ENCODE results near the gene MLLT6.

GRCh38 chr17:38740806-38741205 is 35.7 kb downstream of the MLLT6 start:
- TF ChIP-seq POLR2AphosphoS5 (IDR thresholded peaks at IDR 0.05; ENCODE audit: borderline replicate concordance, low read depth, low read length) (no peak), EZH2 (IDR thresholded peaks at IDR 0.05) (no peak)

Data from SK-N-MC (cell line).